Transverse colon (tissue), 4 donors: ENCODE measurements around the gene SCN4A. TPM values are rescaled to one million over a fixed set of nuclear protein-coding genes. Genes with fewer than 3 reads are reported as not detected.

Experiments used
- DNase-seq: peaks from one replicate; pipeline ENCODE4 v3.0.0-alpha.2; 2019
- H3K27ac ChIP-seq, 4 donors: fragments of 200-600 bp; sonication (generic); 2 replicates each; pipeline ENCODE4 v1.5.1; 2016 to 2018; ENCODE audit warnings: inconsistent platforms in 4 of 4
- H3K27me3 ChIP-seq: fragments of 200-600 bp; sonication (generic); 2 replicates; pipeline ENCODE4 v1.5.1; 2017; ENCODE audit warnings: inconsistent platforms
- H3K36me3 ChIP-seq, 4 donors: fragments of 200-600 bp; sonication (generic); 2 replicates each; pipeline ENCODE4 v1.5.1; 2017 to 2019; ENCODE audit warnings: inconsistent platforms in 4 of 4
- H3K4me1 ChIP-seq, 4 donors: fragments of 200-600 bp; sonication (generic); 2 replicates each; pipeline ENCODE4 v1.5.1; 2017 to 2020; ENCODE audit warnings: inconsistent platforms in 4 of 4
- H3K4me3 ChIP-seq, 4 donors: fragments of 200-600 bp; sonication (generic); 1 replicate in 1 of 4; 2 replicates in 3 of 4; pipeline versions ENCODE4 v1.5.1 to v1.6.1; 2017 to 2019; ENCODE audit warnings: inconsistent platforms in 4 of 4
- H3K9me3 ChIP-seq, 2 donors: fragments of 200-600 bp; sonication (generic); 2 replicates each; pipeline ENCODE4 v1.5.1; 2017 to 2019; ENCODE audit warnings: inconsistent platforms in 2 of 2
- EP300 ChIP-seq: sonication (generic); formaldehyde crosslinking; IDR thresholded peaks from one replicate; pipeline ENCODE4 v1.6.1; 2017; ENCODE audit warnings: antibody characterized with exemption, low read depth
- POLR2A ChIP-seq: fragments of 450-650 bp; IDR thresholded peaks from one replicate; pipeline ENCODE4 v1.6.1; 2016; ENCODE audit warnings: antibody characterized with exemption, mild to moderate bottlenecking, moderate library complexity
- POLR2AphosphoS5 ChIP-seq, 3 donors: sonication (generic); formaldehyde crosslinking; IDR thresholded peaks; one replicate each; pipeline ENCODE4 v1.6.1; 2016; ENCODE audit warnings: antibody characterized with exemption in 3 of 3
- WGBS, 2 donors: methylation state at CpG; one replicate each; pipeline ENCODE4 v1.1.5; 2018; ENCODE audit warnings: low coverage in 1 of 2; 5-methylcytosine and 5-hydroxymethylcytosine counted together
- in situ Hi-C, 4 donors: fragments of 200-750 bp; cut with MboI; loops; one replicate each; pipeline versions ENCODE4 v1.15.0 to v1.15.1; 2017; ENCODE audit warnings: low sequenced_read_pairs in 3 of 4, low pct_ligation_motif_present in 1 of 4, low pct_unique_long_range_greater_than_20kb in 1 of 4
- intact Hi-C: fragments of 100-400 bp; cut with DNase I; formaldehyde crosslinking; loops from one replicate; pipeline ENCODE4 v1.15.1; 2023; ENCODE audit warnings: low total_unique reads
- total RNA-seq, 4 donors: library from RNA; depleted of rRNA; stranded (reverse); fragments of >200 nt; gene quantifications; one replicate each; pipeline ENCODE4 v1.1.0, GENCODE V29; 2016
- TF ChIP-seq, protein P1 (sequence below), 5 experiments: fragments of 200-600 bp in 3 of 5; fragments of 450-650 bp in 2 of 5; sonication (generic) in 3 of 5; IDR thresholded peaks; 1 replicate in 2 of 5; 2 replicates in 3 of 5; pipeline ENCODE4 v1.5.1; 2016 to 2017; ENCODE audit warnings: antibody characterized with exemption in 5 of 5, inconsistent platforms in 3 of 5, mild to moderate bottlenecking in 2 of 5, moderate library complexity in 1 of 5

The SCN4A gene
- total RNA-seq, 4 donors from 2014 or later = 0.14 to 0.48 (median 0.20) TPM; not detected in 1

DNA sequence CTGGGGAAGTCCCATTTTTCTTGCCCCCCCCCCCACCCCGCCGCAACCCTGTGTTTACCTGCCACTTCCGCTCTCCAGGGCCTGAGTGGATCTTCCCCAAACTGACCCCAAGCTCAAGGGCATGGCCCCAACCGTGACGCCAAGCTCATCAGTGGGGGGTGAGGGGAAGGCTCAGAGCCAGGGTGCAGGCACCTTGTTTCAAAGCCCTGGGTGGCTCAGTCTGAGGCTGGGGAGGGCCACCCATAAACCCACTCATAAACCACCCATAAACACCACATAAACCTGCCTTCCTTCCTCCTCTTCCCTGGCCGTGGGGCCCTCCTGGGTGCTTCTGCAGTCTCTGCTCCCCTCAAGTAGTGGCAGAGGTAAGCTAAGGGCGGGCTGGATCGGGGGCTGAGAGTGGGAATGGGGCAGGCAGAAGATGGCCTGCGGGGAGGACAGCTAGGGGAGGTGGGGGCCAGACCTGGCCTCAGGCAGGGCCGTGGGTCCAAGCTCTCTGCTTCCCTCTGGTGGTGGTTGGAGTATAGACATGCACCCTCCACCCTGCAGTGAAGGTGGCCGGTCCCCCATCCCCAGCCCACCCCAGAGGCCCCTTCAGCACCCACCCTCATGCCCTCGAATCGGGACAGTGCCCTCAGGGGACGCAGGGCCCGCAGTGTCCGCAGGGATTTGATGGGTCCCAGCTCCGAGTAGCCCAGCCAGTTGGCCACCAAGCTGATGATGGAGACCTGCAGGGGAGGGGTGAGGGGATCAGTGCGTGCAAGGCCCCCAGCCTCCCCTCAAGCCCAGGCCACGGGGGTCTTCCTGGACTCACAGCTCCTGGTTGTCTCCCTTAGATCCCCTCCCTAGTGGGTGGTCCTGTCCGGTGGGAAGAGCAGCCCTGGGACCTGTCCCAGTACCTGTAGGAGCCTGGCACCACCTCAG is 26.0 kb downstream of the SCN4A start:
- Histone ChIP-seq H3K36me3 (no peaks in the 10 kb centered on the region), H3K9me3 (no peaks in the 10 kb centered on the region), H3K27me3 (no peaks in the 10 kb centered on the region), H3K4me1 (peaks cover 0 to 8% (median 0%) of the 10 kb centered on the region in 4 donors), H3K27ac (no peak overlapping the region), H3K4me3 (no peak overlapping the region)
- TF ChIP-seq, protein P1, sequence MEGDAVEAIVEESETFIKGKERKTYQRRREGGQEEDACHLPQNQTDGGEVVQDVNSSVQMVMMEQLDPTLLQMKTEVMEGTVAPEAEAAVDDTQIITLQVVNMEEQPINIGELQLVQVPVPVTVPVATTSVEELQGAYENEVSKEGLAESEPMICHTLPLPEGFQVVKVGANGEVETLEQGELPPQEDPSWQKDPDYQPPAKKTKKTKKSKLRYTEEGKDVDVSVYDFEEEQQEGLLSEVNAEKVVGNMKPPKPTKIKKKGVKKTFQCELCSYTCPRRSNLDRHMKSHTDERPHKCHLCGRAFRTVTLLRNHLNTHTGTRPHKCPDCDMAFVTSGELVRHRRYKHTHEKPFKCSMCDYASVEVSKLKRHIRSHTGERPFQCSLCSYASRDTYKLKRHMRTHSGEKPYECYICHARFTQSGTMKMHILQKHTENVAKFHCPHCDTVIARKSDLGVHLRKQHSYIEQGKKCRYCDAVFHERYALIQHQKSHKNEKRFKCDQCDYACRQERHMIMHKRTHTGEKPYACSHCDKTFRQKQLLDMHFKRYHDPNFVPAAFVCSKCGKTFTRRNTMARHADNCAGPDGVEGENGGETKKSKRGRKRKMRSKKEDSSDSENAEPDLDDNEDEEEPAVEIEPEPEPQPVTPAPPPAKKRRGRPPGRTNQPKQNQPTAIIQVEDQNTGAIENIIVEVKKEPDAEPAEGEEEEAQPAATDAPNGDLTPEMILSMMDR (IDR thresholded peaks at IDR 0.05) = peak; percentile 57 to 80 (median 70)
- TF ChIP-seq POLR2AphosphoS5 (IDR thresholded peaks at IDR 0.05) = no peak
- no peak for TF ChIP-seq EP300
- intact Hi-C loops (no loop called here), in situ Hi-C loops (no loop called here)
- 24% methylated on average over 12 of the region's 20 CpGs; no CpG with 5 or more reads in 1 of the 2 donors for WGBS, 2 donors
- DNase-seq = peak; percentile 54

- no peak overlapping the region for H3K4me3 ChIP-seq
- no peak overlapping the region for H3K27ac ChIP-seq
- no peaks in the 10 kb centered on the region for H3K9me3 ChIP-seq
- no peak for DNase-seq
- in situ Hi-C loops (no loop called here), intact Hi-C loops (no loop called here)
- no peaks in the 10 kb centered on the region for H3K27me3 ChIP-seq
- no peaks in the 10 kb centered on the region for H3K36me3 ChIP-seq
- WGBS, 2 donors = 71 to 100% methylated on average over 1 to 6 of the region's 6 CpGs
- peaks cover 0 to 8% (median 0%) of the 10 kb centered on the region in 4 donors for H3K4me1 ChIP-seq
- TF ChIP-seq, protein P1 (IDR thresholded peaks at IDR 0.05) = no peak
- TF ChIP-seq EP300 = no peak
Observed at GRCh38 chr17:63945784-63946439, 26.8 kb downstream of the SCN4A start.

GRCh38 chr17:63944736-63945499 is 27.8 kb downstream of the SCN4A start:
- no peak overlapping the region for H3K27ac ChIP-seq
- no peaks in the 10 kb centered on the region for H3K36me3 ChIP-seq
- no peak overlapping the region for H3K4me3 ChIP-seq
- no peak for DNase-seq
- H3K27me3 ChIP-seq = no peaks in the 10 kb centered on the region
- H3K9me3 ChIP-seq = no peaks in the 10 kb centered on the region
- no peak for TF ChIP-seq EP300
- TF ChIP-seq POLR2A = no peak
- TF ChIP-seq, protein P1 (IDR thresholded peaks at IDR 0.05) = no peak
- peaks cover 0 to 8% (median 0%) of the 10 kb centered on the region in 4 donors for H3K4me1 ChIP-seq
- WGBS, 2 donors = 80 to 84% methylated on average over 5 to 23 of the region's 24 CpGs
- in situ Hi-C loops = no loop called here
- intact Hi-C loops = no loop called here

GRCh38 chr17:63943745-63944144 is 29.0 kb downstream of the SCN4A start:
- Histone ChIP-seq H3K4me1 (peaks cover 0 to 8% (median 0%) of the 10 kb centered on the region in 4 donors), H3K4me3 (no peak overlapping the region), H3K36me3 (no peaks in the 10 kb centered on the region), H3K9me3 (no peaks in the 10 kb centered on the region), H3K27me3 (no peaks in the 10 kb centered on the region), H3K27ac (no peak overlapping the region)
- intact Hi-C loops (no loop called here), in situ Hi-C loops (no loop called here)
- whole genome bisulfite sequencing, 2 donors = 81 to 90% methylated on average over 4 to 9 of the region's 9 CpGs
- DNase-seq = no peak
- TF ChIP-seq POLR2AphosphoS5 (IDR thresholded peaks at IDR 0.05) (no peak), EP300 (no peak), POLR2A (no peak)
